ENCODE data around the gene ANAPC10. TPM values are rescaled to one million over a fixed set of nuclear protein-coding genes. Genes with fewer than 3 reads are reported as not detected.
A peak's percentile ranks its signal among the peaks of the same experiment; 100 is the strongest.
"Not testable (repeated sequence)": the region's sequence is repeated elsewhere in the genome, so short reads cannot be mapped to it uniquely, and the experiment has no call there.

Gene ANAPC10
- total RNA-seq, 4 donors from 2014 or later, result 17.7 to 33.6 (median 24.9) TPM

- no peaks in the 10 kb centered on the region for H3K36me3 ChIP-seq
- H3K27ac ChIP-seq, result no peak overlapping the region
- H3K4me3 ChIP-seq, result no peak overlapping the region
- H3K9me3 ChIP-seq, result no peaks in the 10 kb centered on the region
- intact Hi-C loops (cut with DNase I; ENCODE audit: low total_unique reads) (no loop called here), in situ Hi-C loops (cut with MboI; ENCODE audit: low sequenced_read_pairs in 4 of 4) (no loop called here)
- H3K27me3 ChIP-seq, result no peaks in the 10 kb centered on the region
- TF ChIP-seq CTCF (IDR thresholded peaks at IDR 0.05 in 4 of 5, conservative IDR thresholded peaks at IDR 0.05 in 1 of 5) (no peak), POLR2A (IDR thresholded peaks at IDR 0.05) (no peak)
- ATAC-seq (no peak), DNase-seq (no peak)
- H3K4me1 ChIP-seq, result peaks cover 0 to 4% of the 10 kb centered on the region in 2 donors
Observed at GRCh38 chr4:145003675-145004074, 94.3 kb downstream of the ANAPC10 start.

- H3K4me1 ChIP-seq, result peaks cover 0 to 4% of the 10 kb centered on the region in 2 donors
- ATAC-seq (no peak), DNase-seq (no peak)
- TF ChIP-seq CTCF (IDR thresholded peaks at IDR 0.05 in 4 of 5, conservative IDR thresholded peaks at IDR 0.05 in 1 of 5) (no peak), POLR2A (IDR thresholded peaks at IDR 0.05) (no peak)
- in situ Hi-C loops (cut with MboI; ENCODE audit: low sequenced_read_pairs in 4 of 4), result no loop called here
- H3K27me3 ChIP-seq, result no peaks in the 10 kb centered on the region
- no peak overlapping the region for H3K4me3 ChIP-seq
- H3K27ac ChIP-seq, result no peak overlapping the region
- intact Hi-C loops (cut with DNase I; ENCODE audit: low total_unique reads), result no loop called here
- no peaks in the 10 kb centered on the region for H3K36me3 ChIP-seq
- H3K9me3 ChIP-seq, result no peaks in the 10 kb centered on the region
Observed at GRCh38 chr4:145001635-145002034, 96.4 kb downstream of the ANAPC10 start.

- H3K27me3 ChIP-seq; H3K4me1 ChIP-seq; H3K4me3 ChIP-seq; in situ Hi-C loops (cut with MboI; ENCODE audit: low sequenced_read_pairs in 4 of 4); H3K27ac ChIP-seq; DNase-seq; ATAC-seq; H3K36me3 ChIP-seq; H3K9me3 ChIP-seq; intact Hi-C loops (cut with DNase I; ENCODE audit: low total_unique reads): not testable (repeated sequence)
Observed at GRCh38 chr4:145000656-145001055, 97.3 kb downstream of the ANAPC10 start.

- ATAC-seq, result no peak
- H3K36me3 ChIP-seq, result peaks cover 0 to 5% of the 10 kb centered on the region in 2 donors
- H3K9me3 ChIP-seq, result no peaks in the 10 kb centered on the region
- TF ChIP-seq POLR2A (IDR thresholded peaks at IDR 0.05) (no peak), CTCF (IDR thresholded peaks at IDR 0.05 in 4 of 5, conservative IDR thresholded peaks at IDR 0.05 in 1 of 5) (no peak)
- H3K4me1 ChIP-seq, result no peaks in the 10 kb centered on the region
- H3K27me3 ChIP-seq, result no peaks in the 10 kb centered on the region
- H3K4me3 ChIP-seq, result no peak overlapping the region
- intact Hi-C loops (cut with DNase I; ENCODE audit: low total_unique reads) (no loop called here), in situ Hi-C loops (cut with MboI; ENCODE audit: low sequenced_read_pairs in 4 of 4) (no loop called here)
- DNase-seq, result no peak
- H3K27ac ChIP-seq, result no peak overlapping the region
Observed at GRCh38 chr4:144989306-144989705, 108.7 kb downstream of the ANAPC10 start.

GRCh38 chr4:144985531-144985930, 112.5 kb downstream of the ANAPC10 start:
- H3K4me1 ChIP-seq, result no peaks in the 10 kb centered on the region
- no peak for ATAC-seq
- no peaks in the 10 kb centered on the region for H3K36me3 ChIP-seq
- TF ChIP-seq CTCF (IDR thresholded peaks at IDR 0.05 in 4 of 5, conservative IDR thresholded peaks at IDR 0.05 in 1 of 5) (no peak), POLR2A (IDR thresholded peaks at IDR 0.05) (no peak)
- in situ Hi-C loops (cut with MboI; ENCODE audit: low sequenced_read_pairs in 4 of 4), result no loop called here
- no peak overlapping the region for H3K4me3 ChIP-seq
- peak overlapping the region in 1 of 4 donors; percentile 13 for H3K27ac ChIP-seq
- no peaks in the 10 kb centered on the region for H3K27me3 ChIP-seq
- no peaks in the 10 kb centered on the region for H3K9me3 ChIP-seq
- DNase-seq, result no peak
- intact Hi-C loops (cut with DNase I; ENCODE audit: low total_unique reads), result no loop called here
